ENCODE results near the gene GLT8D2.

Gene GLT8D2

DNA sequence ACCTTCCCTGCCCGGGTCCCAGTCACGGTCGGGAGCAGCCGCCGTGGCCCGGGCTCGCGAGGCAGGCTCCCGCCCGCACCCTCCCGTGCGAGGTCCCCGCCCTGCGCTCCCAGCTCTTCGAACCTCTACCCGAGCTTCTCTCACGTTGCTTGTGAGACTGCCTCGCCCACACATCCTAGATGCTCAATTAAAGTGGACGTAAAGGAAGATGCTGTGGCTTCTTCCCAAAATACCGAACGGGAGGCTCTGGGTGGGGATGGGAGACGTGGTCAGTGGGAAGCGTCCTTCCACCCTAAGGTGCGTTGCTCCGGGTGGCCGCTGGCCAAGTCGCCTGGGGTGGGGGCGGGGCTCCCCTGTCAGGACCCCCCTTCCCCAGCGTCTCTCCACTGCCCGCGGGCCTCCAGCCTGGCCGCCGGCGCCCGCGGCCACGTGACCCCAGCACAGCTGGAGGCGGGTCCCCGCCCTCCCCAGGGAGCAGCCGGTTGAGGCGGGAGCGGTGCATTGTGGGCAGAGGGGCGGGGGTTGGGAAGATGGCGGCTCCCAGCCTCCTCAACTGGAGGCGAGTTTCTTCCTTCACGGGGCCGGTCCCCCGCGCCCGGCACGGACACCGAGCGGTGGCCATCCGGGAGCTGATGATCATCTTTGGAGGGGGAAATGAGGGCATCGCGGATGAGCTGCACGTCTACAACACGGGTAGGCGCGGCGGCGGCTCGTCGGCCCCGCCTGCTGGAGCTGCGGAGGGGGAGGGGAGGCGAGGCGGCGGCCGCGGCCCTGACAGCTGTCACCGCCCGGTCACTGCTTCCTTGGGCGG, 14.2 kb upstream of the GLT8D2 start, which contains the start of gene HCFC2:
HCFC2 (plus strand) TSS at position 501 of the 811 bp plus-strand sequence; CDS start at position 531, 30 bp downstream.
- DNase-seq (ENCODE audit: low read depth): peak; percentile 85
- TF ChIP-seq, protein P1, sequence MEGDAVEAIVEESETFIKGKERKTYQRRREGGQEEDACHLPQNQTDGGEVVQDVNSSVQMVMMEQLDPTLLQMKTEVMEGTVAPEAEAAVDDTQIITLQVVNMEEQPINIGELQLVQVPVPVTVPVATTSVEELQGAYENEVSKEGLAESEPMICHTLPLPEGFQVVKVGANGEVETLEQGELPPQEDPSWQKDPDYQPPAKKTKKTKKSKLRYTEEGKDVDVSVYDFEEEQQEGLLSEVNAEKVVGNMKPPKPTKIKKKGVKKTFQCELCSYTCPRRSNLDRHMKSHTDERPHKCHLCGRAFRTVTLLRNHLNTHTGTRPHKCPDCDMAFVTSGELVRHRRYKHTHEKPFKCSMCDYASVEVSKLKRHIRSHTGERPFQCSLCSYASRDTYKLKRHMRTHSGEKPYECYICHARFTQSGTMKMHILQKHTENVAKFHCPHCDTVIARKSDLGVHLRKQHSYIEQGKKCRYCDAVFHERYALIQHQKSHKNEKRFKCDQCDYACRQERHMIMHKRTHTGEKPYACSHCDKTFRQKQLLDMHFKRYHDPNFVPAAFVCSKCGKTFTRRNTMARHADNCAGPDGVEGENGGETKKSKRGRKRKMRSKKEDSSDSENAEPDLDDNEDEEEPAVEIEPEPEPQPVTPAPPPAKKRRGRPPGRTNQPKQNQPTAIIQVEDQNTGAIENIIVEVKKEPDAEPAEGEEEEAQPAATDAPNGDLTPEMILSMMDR (conservative IDR thresholded peaks at IDR 0.05; ENCODE audit: low read length): no peak

DNA sequence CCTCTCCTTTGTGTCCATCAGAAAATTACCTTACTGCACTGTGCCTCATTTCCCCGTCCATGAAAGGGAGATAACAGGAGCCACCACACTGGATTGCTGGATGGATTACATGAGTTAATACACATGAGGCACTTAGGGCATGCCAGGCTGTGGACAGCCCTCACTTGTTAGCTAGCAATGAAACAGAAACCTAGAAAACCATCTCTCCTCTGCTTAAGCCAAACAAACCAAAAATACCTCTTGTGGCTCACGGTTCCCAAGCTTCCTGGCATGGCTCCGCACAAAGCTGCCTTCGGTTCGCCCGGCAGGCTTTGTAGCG, 13.7 kb upstream of the GLT8D2 start:
- no peak for DNase-seq (ENCODE audit: low read depth)
- TF ChIP-seq, protein P1 (conservative IDR thresholded peaks at IDR 0.05; ENCODE audit: low read length): no peak
- peak overlapping the region; percentile 96 for H3K4me3 ChIP-seq (ENCODE audit: low read length)

More for the DNA sequence above, 14.2 kb upstream of the GLT8D2 start, which contains the start of gene HCFC2:
- peak within 1 kb of the TSS; percentile 96 for H3K4me3 ChIP-seq (ENCODE audit: low read length)

DNA sequence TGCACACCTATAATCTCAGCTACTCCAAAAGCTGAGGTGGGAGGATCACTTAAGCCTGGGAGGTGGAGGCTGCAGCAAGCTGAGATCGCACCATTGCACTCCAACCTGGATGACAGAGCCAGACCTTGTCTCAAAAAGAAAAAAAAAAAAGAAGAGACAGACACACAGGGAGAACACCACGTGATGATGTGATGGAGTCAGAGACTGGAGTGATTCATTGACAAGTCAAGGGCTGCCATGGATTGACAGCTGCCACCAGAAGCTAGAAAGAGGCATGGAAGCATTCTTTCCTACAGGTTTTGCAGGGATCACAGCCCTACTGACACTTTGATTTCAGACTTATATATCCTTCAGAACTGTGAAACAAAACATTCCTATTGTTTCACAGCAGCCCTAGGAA, 10.8 kb upstream of the GLT8D2 start:
- H3K4me3 ChIP-seq (ENCODE audit: low read length): no peak overlapping the region
- TF ChIP-seq, protein P1 (conservative IDR thresholded peaks at IDR 0.05; ENCODE audit: low read length): no peak
- no peak for DNase-seq (ENCODE audit: low read depth)

DNA sequence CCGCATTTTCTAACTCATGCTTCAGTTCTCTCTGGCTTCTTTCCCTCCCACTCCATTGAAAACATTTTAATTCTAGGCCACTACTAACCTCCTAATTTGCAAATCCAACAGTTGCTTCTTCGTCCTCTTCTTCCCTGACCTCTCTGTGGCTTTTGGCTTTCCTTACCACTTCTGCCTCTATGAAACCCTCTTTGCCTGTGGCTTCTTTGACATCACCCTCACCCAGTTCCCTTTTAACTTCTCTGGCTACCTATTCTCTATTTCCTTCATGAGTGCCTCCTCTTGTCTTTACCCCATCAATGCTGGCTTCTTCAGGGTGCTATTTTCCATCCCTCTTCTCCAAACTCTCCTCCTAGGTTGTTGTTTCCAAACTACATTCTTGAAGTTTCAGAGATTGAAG, 10.0 kb upstream of the GLT8D2 start:
- H3K4me3 ChIP-seq (ENCODE audit: low read length): no peak overlapping the region
- no peak for DNase-seq (ENCODE audit: low read depth)
- TF ChIP-seq, protein P1 (conservative IDR thresholded peaks at IDR 0.05; ENCODE audit: low read length): no peak

DNA sequence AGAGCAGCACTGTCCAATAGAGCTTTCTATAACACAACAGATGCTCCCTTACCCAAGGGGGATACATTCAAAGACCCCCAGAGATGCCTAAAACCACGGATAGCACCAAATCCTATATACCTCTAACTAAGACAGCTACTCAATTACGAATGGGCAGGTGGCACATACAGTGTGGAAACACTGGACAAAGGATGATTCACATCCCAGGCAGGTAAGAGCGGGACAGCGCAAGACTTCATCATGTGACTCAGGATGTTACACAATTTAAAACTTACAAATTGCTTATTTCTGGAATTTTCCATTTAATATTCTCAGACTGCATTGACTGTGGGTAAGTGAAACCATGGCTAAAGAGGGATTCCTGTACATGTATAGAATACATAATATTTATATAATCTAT, 8.8 kb upstream of the GLT8D2 start:
- TF ChIP-seq, protein P1 (conservative IDR thresholded peaks at IDR 0.05; ENCODE audit: low read length): no peak
- no peak for DNase-seq (ENCODE audit: low read depth)
- no peak overlapping the region for H3K4me3 ChIP-seq (ENCODE audit: low read length)

DNA sequence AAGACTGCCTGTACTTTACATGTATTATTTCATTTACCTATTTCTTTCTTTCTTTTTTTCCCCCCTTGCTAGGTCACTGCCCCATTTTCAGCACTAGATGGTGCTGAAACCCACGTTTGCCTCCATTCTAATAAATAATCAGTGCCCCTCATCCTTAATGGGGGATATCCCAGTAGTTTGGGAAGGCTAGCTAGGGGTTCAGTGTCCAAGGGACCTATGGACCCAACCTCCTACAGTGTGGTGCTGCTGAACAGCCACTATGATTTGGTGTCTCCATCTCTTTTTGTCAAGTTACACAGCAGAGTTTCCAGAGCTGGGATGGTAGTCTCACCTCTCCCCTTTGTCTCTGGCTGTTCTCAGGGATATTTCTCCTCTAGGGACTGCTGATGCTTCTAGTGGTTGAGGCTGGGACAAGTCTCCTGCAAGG, 7.8 kb upstream of the GLT8D2 start:
- no peak overlapping the region for H3K4me3 ChIP-seq (ENCODE audit: low read length)
- no peak for DNase-seq (ENCODE audit: low read depth)
- TF ChIP-seq, protein P1 (conservative IDR thresholded peaks at IDR 0.05; ENCODE audit: low read length): peak; percentile 70

DNA sequence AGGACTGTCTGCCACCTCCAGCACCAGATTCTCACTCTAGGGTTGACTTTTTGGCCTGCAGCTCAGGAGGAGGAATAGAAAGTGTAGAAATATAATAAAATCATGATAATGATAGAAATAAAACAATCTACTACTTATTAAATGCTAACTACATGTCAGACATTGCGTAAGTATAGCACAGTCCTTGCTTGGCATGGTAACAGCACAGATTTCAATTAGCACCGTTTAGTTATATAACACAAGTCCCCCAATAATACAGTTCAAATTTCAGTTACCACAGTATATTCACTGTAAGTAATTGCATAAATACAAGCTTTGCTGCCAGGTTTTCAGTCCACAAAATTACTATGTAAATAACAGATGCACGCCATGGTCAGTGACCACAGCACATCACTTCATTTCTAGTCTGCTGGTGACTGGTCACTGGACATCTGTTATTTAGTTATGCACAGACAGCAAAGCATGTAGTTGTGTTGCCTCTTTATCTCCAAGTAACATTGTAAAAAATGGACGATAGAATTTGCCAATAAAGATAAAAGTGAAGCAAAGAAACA, 6.5 kb upstream of the GLT8D2 start:
- DNase-seq (ENCODE audit: low read depth): peak; percentile 12
- H3K4me3 ChIP-seq (ENCODE audit: low read length): no peak overlapping the region
- TF ChIP-seq, protein P1 (conservative IDR thresholded peaks at IDR 0.05; ENCODE audit: low read length): no peak

Measured in AG10803 (cell line).